GM12801 (cell line): ENCODE data around the gene PRKD2.

Experiments used
- TF ChIP-seq, protein P1 (sequence below): IDR thresholded peaks from one replicate; pipeline ENCODE4 v1.5.1; 2011; ENCODE audit warnings: control low read depth; ENCODE audit not compliant: insufficient read length; ENCODE audit errors: extremely low read depth

The PRKD2 gene

GRCh38 chr19:46648060-46648960 lies 68.6 kb downstream of the PRKD2 start:
- TF ChIP-seq, protein P1, sequence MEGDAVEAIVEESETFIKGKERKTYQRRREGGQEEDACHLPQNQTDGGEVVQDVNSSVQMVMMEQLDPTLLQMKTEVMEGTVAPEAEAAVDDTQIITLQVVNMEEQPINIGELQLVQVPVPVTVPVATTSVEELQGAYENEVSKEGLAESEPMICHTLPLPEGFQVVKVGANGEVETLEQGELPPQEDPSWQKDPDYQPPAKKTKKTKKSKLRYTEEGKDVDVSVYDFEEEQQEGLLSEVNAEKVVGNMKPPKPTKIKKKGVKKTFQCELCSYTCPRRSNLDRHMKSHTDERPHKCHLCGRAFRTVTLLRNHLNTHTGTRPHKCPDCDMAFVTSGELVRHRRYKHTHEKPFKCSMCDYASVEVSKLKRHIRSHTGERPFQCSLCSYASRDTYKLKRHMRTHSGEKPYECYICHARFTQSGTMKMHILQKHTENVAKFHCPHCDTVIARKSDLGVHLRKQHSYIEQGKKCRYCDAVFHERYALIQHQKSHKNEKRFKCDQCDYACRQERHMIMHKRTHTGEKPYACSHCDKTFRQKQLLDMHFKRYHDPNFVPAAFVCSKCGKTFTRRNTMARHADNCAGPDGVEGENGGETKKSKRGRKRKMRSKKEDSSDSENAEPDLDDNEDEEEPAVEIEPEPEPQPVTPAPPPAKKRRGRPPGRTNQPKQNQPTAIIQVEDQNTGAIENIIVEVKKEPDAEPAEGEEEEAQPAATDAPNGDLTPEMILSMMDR, result no peak

DNA sequence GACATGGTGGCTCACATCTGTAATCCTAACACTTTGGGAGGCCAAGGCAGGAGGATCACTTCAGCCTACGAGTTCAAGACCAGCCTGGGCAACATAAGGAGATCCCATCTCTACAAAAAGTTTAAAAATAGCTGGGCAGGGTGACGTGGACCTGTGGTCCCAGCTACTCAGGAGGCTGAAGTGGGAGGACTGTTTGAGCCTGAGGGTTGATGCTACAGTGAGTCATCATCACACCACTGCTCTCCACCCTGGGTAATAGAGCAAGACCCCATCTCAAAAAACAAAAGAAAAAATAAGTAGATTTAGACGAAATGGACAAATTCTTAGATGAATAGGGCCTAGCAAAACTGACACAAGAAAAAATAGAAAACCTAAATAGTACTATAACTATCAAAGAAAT lies 70.5 kb downstream of the PRKD2 start:
- TF ChIP-seq, protein P1, result no peak

DNA sequence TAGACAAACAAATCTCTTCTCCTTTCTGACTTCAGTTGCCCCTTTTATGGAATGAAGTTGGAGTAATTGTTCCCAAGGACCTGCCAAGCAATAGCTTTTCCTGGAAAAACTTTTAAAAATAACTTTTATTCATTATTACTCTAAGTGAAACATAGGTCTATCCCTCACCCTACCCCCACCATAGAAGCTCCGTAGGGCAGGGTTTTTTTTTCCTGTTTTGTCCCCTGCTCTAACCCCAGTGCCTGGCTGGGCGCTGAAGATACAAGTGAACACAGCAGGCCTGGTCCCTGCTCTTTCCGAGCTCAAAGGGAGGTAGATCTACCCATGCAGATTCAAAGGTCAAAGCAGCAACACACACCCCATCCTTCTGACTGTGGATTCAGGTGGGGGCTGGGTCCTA lies 72.2 kb downstream of the PRKD2 start:
- TF ChIP-seq, protein P1, result no peak

- TF ChIP-seq, protein P1, result no peak
Observed at GRCh38 chr19:46640656-46641055, 76.3 kb downstream of the PRKD2 start.

GRCh38 chr19:46639358-46640182 lies 77.3 kb downstream of the PRKD2 start:
- TF ChIP-seq, protein P1, result no peak

- TF ChIP-seq, protein P1, result no peak
Observed at GRCh38 chr19:46637224-46637623, 79.7 kb downstream of the PRKD2 start.
